ENCODE measurements around the gene CFAP61.

CFAP61 gene

GRCh38 chr20:20364593-20365479 is 312.5 kb downstream of the CFAP61 start:
- DNase-seq (ENCODE audit: low read depth, low spot score), result no peak

- no peak for DNase-seq (ENCODE audit: low read depth, low spot score)
These were observed 313.3 kb downstream of the CFAP61 start for GRCh38 chr20:20365480-20366161.

GRCh38 chr20:20366551-20366875 is 314.2 kb downstream of the CFAP61 start:
- no peak for DNase-seq (ENCODE audit: low read depth, low spot score)

GRCh38 chr20:20366876-20367574 is 314.7 kb downstream of the CFAP61 start:
- DNase-seq (ENCODE audit: low read depth, low spot score), result no peak

- DNase-seq (ENCODE audit: low read depth, low spot score), result no peak
These were observed 315.5 kb downstream of the CFAP61 start, which contains the start of gene INSM1 for GRCh38 chr20:20367575-20368417. Gene INSM1 (plus strand): TSS chr20:20368104. CDS start chr20:20368268, 164 bp downstream.

GRCh38 chr20:20368418-20369249 is 316.3 kb downstream of the CFAP61 start:
- DNase-seq (ENCODE audit: low read depth, low spot score), result no peak

- DNase-seq (ENCODE audit: low read depth, low spot score), result no peak
These were observed 317.1 kb downstream of the CFAP61 start for GRCh38 chr20:20369250-20370093.

GRCh38 chr20:20370094-20370575 is 317.8 kb downstream of the CFAP61 start:
- no peak for DNase-seq (ENCODE audit: low read depth, low spot score)

- no peak for DNase-seq (ENCODE audit: low read depth, low spot score)
These were observed 318.8 kb downstream of the CFAP61 start for GRCh38 chr20:20371083-20371482.

- no peak for DNase-seq (ENCODE audit: low read depth, low spot score)
These were observed 319.3 kb downstream of the CFAP61 start for GRCh38 chr20:20371681-20372080.

GRCh38 chr20:20373091-20373571 is 320.8 kb downstream of the CFAP61 start:
- no peak for DNase-seq (ENCODE audit: low read depth, low spot score)

GRCh38 chr20:20375862-20376261 is 323.5 kb downstream of the CFAP61 start:
- no peak for DNase-seq (ENCODE audit: low read depth, low spot score)

- no peak for DNase-seq (ENCODE audit: low read depth, low spot score)
These were observed 333.9 kb downstream of the CFAP61 start for GRCh38 chr20:20386192-20386591.

GRCh38 chr20:20390393-20390792 is 338.1 kb downstream of the CFAP61 start:
- no peak for DNase-seq (ENCODE audit: low read depth, low spot score)

GRCh38 chr20:20391115-20391514 is 338.8 kb downstream of the CFAP61 start:
- DNase-seq (ENCODE audit: low read depth, low spot score), result no peak

GRCh38 chr20:20391766-20392165 is 339.4 kb downstream of the CFAP61 start:
- DNase-seq (ENCODE audit: low read depth, low spot score), result no peak

- no peak for DNase-seq (ENCODE audit: low read depth, low spot score)
These were observed 341.1 kb downstream of the CFAP61 start for GRCh38 chr20:20393207-20394120.

- no peak for DNase-seq (ENCODE audit: low read depth, low spot score)
These were observed 342.8 kb downstream of the CFAP61 start for GRCh38 chr20:20395087-20395486.

All from smooth muscle cell of the brain vasculature (primary cell).